Suppressor macrophage treated with lipopolysaccharide for 1 hour (primary cell): ENCODE data around the gene RNASET2.

Source experiments
- DNase-seq, 3 donors: peaks; one replicate each; pipeline ENCODE4 v3.0.0-alpha.2; 2020 to 2022

Gene RNASET2, protein sequence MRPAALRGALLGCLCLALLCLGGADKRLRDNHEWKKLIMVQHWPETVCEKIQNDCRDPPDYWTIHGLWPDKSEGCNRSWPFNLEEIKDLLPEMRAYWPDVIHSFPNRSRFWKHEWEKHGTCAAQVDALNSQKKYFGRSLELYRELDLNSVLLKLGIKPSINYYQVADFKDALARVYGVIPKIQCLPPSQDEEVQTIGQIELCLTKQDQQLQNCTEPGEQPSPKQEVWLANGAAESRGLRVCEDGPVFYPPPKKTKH

DNA sequence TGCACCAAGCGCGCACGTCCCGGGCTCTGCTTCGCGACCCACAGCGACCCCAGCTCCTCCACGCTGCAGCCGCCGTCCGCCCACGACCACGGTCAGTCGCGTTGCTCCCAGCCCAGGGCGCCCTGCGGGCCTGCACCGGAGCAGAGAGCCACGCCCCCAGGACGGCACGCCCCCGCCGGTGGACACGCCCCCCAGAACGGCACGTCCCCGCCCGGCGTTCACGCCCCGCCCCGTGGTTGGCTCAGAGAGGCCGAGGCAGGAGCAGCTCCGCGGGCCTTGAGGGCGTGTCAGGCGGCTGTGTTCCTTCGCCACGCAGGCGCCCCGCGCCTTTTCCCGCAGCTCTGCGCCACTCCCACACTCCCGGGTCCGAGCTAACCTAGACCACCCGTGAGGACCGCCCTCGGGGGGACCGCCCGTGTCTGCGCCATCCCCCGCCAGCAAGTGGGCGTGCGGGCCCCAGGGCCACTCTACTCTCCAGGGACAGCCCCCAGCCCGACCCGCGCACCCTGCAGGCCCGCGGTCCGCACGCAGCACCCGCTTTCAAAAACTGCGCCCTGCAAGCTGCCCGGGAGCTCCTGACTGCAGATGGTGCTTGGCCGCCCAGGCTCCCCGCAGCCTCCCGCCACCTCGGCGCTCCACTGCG, at the start of gene RNASET2:
TSS of gene RNASET2 (minus strand) at position 107 of the 643 bp plus-strand sequence. CDS start 368 bp downstream, outside the sequence.
- DNase-seq, result peak; percentile 95 to 100 (median 99)

DNA sequence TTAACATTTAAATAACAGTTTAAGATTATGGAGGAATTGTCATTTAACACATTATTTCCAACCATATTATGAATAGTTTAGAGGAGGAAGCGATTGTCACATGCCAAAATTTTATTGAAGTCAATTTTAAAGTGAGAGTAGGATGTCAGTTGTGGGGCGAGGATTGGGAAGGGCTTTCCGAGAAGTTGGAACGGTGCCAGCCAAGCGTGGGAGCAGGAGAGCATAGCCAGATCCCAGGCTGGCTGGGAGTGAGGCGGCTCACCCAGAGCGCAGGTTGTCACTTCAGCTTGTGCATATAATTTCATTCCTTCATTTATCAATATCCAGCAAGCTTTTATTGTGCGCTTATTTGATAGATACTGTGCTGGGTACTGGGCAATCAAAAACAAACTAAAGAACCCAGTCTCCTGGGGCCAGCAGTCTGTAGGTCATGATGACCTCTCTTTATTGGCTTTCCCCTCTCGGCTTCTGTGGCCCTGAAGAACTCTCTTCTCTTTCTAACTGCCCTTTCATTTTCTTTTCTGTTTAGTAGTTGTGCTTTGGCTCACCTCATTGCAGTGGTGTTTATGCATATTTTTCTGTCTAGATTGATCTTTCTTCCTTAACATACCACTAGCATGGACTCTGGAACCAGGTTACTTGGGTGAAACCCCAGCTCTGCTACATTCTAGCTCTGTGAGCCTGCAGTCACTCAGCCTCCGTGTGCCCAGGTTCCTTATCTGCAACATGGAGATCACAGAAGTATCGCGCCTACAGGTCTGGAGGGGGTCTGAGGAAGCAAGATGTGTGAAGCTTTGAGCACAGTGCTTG, 49.2 kb upstream of the RNASET2 start:
- peak in 1 of 3 donors; percentile 7 for DNase-seq

DNA sequence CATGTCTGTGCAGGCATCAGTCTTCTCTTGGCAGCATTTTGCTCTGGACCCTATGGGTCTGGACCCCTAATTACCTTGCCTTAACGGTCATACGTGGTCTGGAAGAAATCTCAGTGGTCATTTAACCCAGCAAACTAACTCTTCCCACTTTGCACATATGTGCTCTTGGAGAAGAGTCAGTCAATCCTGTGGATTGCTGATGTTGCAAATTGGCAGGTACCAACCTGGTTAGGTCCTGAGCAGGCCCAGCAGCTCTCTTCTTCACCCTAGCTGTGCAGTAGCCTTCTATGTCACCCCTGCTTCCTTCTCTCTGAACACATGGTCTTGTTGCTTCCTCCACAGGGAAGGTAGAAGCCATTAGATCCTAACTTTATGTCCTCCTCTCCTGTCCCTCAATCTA, 44.4 kb upstream of the RNASET2 start:
- no peak for DNase-seq

DNA sequence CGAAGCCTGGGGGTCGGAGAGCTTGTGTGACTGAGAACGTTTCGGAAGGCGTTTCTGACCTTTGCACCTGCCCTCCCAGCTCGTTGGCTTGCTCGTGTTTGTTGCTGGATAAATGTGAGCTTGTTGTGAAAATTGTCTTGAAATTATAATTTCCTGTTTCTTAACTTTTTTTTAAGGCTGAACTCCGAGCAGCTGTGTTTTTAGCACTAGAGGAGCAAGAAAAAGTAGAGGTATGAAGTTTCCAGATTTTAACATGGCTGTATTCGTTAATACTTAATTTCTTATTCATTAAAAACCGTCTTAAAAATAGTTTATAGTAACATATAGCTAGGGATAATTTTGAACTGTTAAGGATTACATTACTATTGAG, 43.5 kb upstream of the RNASET2 start:
- DNase-seq, result no peak

DNA sequence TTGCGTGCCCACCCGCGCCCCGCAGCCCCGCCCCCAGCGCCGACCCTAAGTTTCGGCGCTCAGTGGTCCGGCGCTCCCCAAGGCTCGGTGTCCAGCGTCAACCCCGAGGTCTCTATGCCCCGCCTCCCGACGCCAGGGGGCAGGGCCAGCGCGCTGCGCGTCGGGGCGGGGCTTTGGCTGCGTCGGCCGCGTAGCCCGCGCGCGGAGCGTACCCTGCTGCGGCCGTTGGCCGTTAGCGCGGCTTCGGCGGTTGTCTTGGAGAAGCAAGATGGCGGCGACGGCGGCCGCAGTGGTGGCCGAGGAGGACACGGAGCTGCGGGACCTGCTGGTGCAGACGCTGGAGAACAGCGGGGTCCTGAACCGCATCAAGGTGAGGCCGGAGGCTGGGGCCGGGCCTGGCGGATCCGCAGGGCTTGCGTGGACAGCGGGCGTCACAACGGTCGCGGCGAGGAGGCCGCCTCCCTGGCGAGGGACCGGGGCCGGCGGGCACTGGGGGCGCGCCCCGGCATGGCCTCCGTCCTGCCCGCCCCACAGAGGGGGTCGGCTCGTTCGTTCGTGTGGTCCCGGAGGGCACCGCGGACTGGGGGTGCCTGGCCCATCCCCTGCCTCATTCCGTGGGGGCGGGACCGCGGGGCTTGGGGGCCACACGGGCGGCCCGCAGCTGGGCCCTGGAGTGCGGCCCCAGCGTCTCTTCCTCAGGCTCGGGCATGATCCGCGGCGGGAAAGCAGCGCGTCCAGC, 43.0 kb upstream of the RNASET2 start, which contains the start of gene CEP43:
TSS of gene CEP43 (plus strand) at position 253 of the 739 bp plus-strand sequence. CDS start at position 269, 16 bp downstream.
- DNase-seq, result peak; percentile 96 to 99 (median 99)

DNA sequence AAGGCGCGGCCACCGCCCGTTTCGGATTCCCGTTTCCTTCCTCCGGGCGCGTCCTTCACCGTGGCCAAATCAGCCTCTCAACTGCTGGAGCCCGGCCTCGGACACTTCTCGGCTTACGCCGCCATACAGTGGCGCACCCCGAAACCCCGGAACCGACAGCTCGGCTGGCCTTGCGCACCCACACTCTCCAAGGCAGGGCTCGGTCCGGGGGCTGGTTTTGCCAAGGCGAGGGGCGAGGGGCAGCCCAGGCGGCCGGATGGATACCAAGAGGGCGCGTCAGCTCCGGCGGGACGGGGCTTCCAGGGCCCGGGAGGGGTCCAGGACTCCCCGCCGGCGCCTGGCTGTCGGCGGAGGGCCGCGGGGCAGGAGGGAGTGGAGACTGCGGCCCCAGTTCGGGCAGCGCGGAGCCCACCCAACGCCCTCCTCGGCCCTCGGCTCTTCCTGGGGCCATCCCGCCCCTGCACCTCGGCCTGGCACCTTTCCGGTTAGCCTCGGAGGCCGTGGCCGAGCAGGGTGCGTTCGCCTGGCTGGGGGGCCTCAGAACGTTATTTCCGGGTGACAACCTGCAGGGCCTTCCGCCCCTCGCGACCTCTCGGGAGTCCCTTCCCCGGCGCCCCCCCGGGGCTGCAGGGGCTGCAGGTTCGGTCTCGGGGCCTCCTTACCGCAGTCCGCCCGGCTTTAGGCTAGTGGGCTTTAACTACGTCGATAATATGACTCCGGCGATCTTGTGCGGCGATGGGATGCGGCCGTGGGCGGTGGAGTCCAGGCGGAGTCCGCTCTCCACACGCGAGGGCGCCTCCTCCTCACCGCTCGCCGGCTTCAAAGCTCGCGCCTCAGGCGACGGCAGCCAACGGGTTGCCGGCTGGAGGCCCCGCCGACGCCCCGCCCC, 42.1 kb upstream of the RNASET2 start:
- peak in 1 of 3 donors; percentile 48 for DNase-seq

DNA sequence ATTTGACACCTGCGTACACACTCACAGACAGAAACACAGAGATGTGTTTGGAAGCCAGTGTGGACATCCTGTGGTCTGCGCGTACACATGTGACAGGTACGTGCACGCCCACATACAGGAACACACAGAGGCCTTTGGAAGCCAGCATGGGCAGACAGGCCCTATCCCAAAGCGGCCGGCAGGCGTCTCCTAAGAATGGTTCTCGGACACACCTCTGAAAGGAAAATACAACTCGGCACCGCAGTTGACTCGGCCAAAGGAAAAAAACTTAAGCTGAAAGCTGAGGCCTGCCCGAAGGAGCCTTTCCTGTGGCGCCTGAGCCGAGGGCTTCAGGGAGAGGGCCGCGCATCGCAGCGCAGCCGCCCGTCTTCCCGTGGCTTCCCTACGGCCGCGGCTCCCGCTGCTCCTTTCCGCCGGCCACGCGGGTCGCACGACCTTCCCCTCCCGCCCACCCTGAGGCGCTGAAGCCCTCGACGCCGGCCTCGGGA, 41.5 kb upstream of the RNASET2 start:
- peak; percentile 70 to 79 (median 71) for DNase-seq

DNA sequence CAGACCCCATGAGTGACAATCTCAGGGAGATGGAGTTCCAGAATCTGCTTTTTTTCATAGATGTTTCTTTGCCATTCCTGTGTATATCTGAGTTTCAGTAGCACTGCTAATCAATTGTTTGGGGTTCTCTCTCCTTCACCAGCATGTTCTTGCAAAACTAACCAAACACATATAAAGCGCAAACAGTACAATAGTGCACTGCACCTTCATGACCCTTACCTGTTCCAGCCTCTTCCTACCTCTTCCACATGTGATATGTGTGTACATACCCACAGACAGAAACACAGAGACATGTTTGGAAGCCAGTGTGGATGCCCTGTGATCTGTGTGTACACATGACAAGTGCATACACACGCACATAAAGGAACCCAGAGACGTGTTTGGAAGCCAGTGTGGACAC, 41.0 kb upstream of the RNASET2 start:
- no peak for DNase-seq

DNA sequence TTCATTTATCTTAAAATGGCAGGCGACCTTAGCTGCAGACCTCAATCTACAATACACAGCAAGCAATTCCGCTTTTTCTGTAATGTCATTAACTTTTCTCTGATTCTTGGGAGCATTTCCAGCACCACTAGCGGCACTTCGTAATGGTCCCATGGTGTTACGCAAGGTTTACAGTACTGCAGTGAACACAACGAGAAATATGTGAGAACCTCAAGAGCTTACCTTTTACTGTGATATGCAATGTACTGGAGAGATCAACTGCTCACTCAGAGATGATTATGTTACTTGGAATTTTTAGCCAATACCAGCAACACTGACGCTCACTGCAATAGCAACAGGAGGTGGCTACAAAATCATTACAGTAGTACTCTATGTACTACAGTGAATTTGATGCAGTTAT, 40.1 kb upstream of the RNASET2 start:
- peak; percentile 12 to 27 (median 26) for DNase-seq

DNA sequence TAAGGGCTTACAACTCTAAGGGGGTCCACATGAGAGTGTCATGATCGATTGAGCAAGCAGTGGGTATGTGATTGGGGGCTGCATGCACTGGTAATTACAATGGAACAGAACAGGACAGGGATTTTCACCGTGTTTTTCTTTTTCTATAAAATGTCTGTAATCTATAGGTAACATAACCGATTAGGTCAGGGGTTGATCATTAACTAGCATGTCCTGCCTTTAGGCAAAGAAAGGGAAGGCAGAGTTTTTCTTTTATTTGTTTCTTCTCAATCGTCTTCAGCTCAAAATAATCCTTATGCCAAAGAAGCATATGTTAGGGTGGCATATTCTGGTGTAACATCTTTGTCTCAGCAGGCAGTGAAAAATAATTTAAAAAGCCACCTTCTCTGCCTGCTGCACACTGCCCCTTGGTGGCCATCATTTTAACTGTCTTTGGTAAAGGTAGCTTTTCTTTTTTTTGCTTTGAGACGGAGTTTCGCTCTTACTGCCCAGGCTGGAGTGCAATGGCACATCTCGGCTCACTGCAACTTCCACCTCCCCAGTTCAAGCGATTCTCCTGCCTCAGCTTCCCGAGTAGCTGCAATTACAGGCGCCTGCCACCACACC, 33.2 kb upstream of the RNASET2 start:
- DNase-seq, result peak; percentile 62 to 75 (median 66)

DNA sequence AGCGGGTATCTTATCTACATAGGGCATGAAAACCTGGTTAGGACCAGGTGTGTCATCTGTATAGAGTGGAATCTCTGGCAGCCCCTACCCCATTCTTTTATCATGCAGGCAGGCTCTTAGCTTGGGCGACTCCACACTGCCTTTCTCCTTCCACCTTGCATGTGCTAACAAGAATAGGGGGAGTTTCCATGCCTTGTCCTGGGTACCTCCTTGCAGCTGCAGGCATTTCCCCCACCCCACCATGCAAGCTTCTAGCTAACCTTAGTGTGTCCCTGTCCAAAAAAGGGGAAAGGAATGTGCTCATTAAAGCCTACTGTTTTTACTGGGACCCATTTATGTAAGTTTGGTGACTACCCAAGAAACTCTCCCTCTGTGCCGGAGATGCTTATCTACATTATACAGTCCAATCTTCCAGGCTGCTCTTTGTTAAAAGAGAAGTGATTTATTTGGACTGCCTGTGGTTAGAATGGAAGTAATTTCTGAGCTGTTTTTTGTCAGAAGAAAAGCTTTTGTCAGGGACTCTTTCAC, 32.4 kb upstream of the RNASET2 start:
- no peak for DNase-seq

DNA sequence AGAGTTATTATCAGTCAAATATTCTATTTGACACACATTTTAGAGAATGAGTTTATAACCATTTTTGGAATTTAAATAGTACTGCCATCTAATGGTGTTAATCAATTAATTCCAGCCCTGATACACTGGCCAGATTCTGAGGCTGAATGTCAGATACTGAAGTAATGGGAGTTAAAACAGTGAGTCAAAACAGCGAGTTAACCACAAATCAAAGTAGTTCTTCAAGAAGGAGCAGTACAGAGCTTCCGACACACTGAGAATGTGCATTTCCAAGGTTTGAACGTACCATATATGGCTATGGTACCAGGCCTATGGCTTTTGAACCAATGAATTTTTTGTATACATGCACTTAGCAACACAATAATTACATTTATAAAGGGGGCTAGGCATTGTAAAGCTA, 31.6 kb upstream of the RNASET2 start:
- DNase-seq, result peak in 1 of 3 donors; percentile 15

DNA sequence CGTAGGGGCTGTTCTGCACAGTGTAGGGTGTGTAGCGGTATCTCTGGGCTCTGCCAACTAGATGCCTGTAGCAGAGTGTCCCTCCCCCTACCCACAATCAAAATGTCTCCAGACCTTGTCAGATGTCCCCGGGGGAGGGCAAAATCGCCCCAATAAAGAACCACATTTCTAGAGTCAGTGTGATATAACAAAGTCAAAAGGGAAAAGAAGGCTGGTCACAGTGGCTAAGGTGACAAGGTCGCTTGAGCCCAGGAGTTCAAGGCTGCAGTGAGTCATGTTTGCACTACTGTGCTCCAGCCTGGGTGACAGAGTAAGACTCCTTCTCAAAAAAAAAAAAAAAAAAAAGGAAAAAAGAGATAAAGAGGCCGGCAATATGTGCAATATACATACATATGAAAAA, 31.1 kb upstream of the RNASET2 start:
- DNase-seq, result no peak

DNA sequence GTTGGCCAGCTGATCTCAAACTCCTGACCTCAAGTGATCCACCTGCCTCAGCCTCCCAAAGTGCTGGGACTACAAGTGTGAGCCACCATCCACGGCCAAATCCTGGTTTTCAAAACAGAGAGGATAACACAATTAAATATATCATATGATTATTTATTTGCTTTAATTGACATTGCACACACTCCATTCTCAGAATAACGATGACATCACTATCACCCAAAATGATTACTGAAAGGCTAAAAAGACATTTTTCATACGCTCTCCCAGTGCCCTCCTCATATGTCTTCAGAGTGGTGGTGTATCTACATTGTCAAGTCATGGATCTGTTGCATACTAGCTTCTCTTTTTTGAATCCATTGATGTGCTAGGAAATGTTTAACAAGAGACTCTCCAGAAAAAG, 24.4 kb upstream of the RNASET2 start:
- no peak for DNase-seq

DNA sequence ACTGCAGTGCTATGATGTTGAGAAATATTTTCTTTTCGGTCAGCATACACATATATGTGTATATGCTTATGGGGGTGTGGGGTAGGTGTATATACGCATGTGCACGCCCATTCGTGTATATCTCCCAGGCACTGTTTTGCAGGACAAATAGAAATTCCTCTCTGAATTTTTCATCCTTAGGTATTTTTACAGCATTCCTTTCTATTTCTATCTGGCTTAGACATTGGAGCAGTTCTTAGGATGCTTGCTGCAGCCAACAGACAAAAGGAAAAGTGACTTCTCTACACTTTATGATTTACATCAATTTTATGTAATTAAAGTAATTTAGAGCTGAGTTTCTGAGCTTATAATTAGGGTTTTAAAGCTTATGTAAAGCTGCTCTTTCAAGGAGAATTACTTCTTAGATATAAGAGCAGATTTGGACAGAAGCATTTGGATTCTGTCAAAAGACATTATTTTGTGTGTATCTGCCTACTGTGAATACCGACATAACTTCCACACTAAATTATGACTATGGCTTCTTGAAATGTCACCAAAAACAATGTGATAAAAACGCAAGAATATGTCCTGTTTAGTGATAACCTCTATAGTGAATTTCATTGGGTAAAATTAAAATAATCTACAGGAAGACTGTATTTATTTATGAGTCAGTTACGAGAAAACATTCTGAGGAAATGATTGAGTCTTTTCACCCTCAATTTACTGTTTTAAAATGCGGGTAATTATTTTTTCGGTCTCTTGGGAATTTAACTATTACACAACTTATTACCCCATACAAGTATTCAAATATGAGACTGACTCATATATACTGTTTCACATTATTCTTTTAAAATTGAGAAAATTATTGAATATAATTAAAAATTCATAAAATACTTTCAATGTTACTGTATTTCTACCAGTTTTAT, 21.5 kb upstream of the RNASET2 start:
- DNase-seq, result peak in 1 of 3 donors; percentile 20

DNA sequence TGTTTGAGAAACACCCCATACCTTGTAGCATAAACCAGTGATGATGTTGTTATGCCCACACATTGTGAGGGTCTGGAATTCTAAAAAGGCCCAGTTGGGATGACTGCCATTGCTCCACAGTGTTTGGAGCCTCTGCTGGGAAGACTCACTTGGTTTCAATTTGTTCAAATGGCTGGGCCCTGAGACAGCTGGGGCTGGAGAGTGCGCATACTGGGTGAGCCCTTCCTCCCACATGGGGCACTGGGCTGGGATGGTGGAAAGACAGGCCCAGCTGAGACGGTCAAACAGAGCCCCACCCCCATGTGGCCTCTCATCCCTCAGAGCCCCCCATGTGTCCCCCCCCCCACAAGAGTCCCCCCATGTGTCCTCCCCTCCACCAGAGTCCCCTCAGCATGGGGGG, 20.3 kb upstream of the RNASET2 start:
- DNase-seq, result no peak

DNA sequence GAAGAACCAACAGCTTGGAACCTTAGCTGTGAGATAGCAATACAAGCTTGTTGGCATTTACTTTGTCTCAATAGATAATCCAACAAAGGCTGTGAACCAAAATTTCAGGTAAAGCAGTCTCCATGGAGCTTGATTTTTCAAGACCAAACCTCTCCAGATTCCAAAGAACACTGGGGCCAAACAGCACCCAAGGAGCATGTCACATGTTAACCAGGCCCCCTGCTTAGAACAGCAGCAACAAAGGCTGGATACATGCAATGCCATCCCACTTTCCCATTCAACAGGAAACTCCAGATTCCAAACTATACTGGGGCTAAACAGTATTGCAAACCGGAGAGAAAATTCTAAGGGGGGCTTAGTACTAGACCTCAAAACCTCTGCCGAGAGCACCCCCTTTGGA, 15.8 kb upstream of the RNASET2 start:
- DNase-seq, result no peak

DNA sequence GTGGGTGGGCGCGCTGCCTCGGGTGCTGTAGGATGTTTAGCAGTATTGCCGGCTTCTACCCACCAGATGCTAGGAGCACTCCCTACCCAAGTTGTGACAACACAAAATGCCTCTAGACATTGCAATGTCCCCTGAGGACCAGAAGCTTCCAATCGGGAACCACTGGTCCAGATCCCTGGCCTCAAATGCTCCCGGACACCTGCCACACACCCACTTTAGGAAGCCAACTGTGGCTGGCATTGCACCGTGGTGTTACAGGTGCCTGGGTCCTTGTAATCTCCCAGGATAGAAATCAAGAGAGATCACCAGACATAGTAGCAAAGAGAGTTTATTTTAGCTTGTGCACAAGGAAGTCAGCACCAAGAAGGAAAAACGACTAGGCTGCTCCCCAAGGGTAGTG, 14.9 kb upstream of the RNASET2 start:
- no peak for DNase-seq

DNA sequence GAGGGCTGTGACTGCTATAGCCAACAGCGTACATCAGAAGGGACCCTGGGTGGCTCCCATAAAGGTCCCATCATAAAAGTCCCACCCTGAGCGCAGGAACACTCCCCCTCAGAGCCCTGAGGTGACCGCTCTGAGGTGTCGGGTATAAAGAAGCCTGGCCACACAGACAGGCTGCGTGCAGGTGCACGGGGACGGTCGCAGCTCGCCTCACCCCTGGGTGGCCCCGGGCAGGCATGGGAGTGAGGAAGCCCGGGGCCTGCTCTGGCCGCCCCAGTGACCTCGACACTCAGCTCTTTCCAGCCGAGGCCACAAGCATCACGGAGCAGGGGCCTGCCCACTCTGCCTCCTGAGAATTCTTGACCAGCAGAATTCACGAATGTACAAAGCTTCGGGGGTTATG, 14.4 kb upstream of the RNASET2 start:
- DNase-seq, result no peak

DNA sequence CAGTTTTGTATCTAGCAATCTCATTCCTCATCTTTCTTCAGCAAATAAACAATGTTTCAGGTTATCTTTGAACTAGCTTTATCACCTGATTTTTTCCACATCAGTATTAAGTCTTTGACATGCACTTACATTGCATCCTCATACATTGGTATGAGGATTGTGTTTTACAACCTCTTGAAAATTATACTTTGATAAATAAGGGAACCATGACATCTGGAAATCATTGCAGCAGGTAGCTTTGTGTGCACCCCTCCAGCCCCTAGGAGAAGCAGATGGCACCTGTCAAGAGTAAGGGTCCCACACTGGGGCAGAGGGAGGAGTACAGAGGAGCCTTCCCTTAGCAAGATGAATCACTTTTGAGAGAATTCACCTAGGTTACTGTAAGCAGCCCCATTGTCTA, 13.7 kb upstream of the RNASET2 start:
- no peak for DNase-seq
